ENCODE data around the gene ROBO1.

- TF ChIP-seq FOSL1 (CRISPR knock-in tag; IDR thresholded peaks at IDR 0.05; ENCODE audit: borderline replicate concordance) (no peak), REST (IDR thresholded peaks at IDR 0.05; ENCODE audit: borderline replicate concordance in 1 of 2, low read depth in 1 of 2, low read length in 2 of 2) (no peak), ZKSCAN8 (CRISPR knock-in tag; IDR thresholded peaks at IDR 0.05; ENCODE audit: borderline replicate concordance) (no peak), NFIC (IDR thresholded peaks at IDR 0.05; ENCODE audit: low read length) (no peak), CTCF (CRISPR knock-in tag; IDR thresholded peaks at IDR 0.05) (no peak), EZH2 (conservative IDR thresholded peaks at IDR 0.05; ENCODE audit: low read depth, low read length) (no peak), ZXDC (CRISPR knock-in tag; IDR thresholded peaks at IDR 0.05) (no peak), CENPX (CRISPR knock-in tag; IDR thresholded peaks at IDR 0.05) (no peak), SYNCRIP (IDR thresholded peaks at IDR 0.05; ENCODE audit: insufficient read depth, low read depth, low read length) (no peak), PHF8 (CRISPR knock-in tag; IDR thresholded peaks at IDR 0.05) (no peak), POLR2AphosphoS5 (IDR thresholded peaks at IDR 0.05; ENCODE audit: low read depth, low read length) (no peak)
Observed at GRCh38 chr3:79586232-79586631, 181.6 kb downstream of the ROBO1 start.
